Suprapubic skin (tissue), 4 donors: ENCODE measurements around the gene SPATC1L. TPM values are rescaled to one million over a fixed set of nuclear protein-coding genes. Genes with fewer than 3 reads are reported as not detected.

Source experiments
- DNase-seq, 2 donors: peaks; one replicate each; pipeline ENCODE4 v3.0.0-alpha.2; 2019; ENCODE audit warnings: low spot score in 2 of 2
- H3K27ac ChIP-seq: fragments of 200-600 bp; sonication (generic); one replicate; pipeline ENCODE4 v1.5.1; 2019
- H3K27me3 ChIP-seq: fragments of 200-600 bp; sonication (generic); one replicate; pipeline ENCODE4 v1.5.1; 2019
- H3K36me3 ChIP-seq: fragments of 200-600 bp; sonication (generic); one replicate; pipeline ENCODE4 v1.5.1; 2019
- H3K4me1 ChIP-seq: fragments of 200-600 bp; sonication (generic); one replicate; pipeline ENCODE4 v1.5.1; 2019
- H3K4me3 ChIP-seq: fragments of 200-600 bp; sonication (generic); one replicate; pipeline ENCODE4 v1.5.1; 2019; ENCODE audit warnings: mild to moderate bottlenecking
- H3K9me3 ChIP-seq: fragments of 200-600 bp; sonication (generic); one replicate; pipeline ENCODE4 v1.5.1; 2019
- CTCF ChIP-seq, 2 donors: fragments of 200-600 bp in 1 of 2; fragments of 450-650 bp in 1 of 2; sonication (generic) in 1 of 2; IDR thresholded peaks; one replicate each; pipeline ENCODE4 v1.5.1; 2016 to 2019; ENCODE audit warnings: antibody characterized with exemption in 2 of 2, mild to moderate bottlenecking in 1 of 2, moderate library complexity in 1 of 2
- EP300 ChIP-seq: sonication (generic); formaldehyde crosslinking; IDR thresholded peaks from one replicate; pipeline ENCODE4 v1.6.1; 2017; ENCODE audit warnings: antibody characterized with exemption
- POLR2A ChIP-seq, 2 donors: fragments of 450-650 bp; IDR thresholded peaks; one replicate each; pipeline ENCODE4 v1.6.1; 2017; ENCODE audit warnings: antibody characterized with exemption in 2 of 2, mild to moderate bottlenecking in 2 of 2, moderate library complexity in 2 of 2
- POLR2AphosphoS5 ChIP-seq, 3 donors: sonication (generic); formaldehyde crosslinking; IDR thresholded peaks; one replicate each; pipeline ENCODE4 v1.6.1; 2017; ENCODE audit warnings: antibody characterized with exemption in 3 of 3
- WGBS: methylation state at CpG from one replicate; pipeline ENCODE4 v1.1.5; 2018; 5-methylcytosine and 5-hydroxymethylcytosine counted together
- total RNA-seq, 4 donors: library from RNA; depleted of rRNA; stranded (reverse); fragments of >200 nt; gene quantifications; one replicate each; pipeline ENCODE4 v1.1.0, GENCODE V29; 2016

SPATC1L gene
- total RNA-seq, 4 donors from 2014 or later, result 2.5 to 15.0 (median 6.9) TPM

DNA sequence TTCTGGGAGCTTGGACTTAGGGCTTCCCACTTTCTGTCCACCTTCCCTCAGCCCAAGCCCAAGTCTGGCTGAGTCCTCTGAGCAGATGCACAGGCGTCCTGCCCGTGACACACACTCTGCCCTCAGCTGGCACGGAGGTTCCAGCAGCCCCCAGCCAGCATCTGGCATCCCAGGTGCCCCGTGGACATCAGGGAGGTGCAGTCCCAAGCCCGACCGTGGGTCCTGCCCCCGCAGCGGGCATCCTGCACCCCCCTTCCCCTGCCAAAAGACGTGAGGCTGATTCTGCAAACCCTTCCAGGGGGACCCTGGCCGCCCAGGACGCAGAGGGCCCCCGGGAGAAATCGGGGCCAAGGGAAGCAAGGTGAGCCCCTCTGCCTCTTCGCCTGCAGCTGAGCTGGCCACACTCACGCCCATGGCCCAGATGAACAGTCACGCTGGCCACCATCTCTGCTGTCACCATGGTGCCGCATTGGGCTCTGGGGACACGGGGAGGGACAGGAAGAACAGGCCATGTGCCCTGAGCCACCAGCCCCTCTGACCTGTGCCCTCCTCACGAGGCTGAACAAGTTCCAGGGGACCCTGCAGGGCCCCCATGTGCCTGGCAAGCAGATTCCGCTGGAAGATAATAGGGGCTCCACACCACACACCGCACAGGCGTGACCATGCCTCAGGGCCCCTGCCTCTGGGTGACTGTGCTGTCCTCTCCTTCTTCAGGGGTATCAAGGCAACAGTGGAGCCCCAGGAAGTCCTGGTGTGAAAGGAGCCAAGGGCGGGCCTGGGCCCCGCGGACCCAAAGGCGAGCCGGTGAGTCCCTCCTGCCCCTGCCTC, 65.7 kb downstream of the SPATC1L start:
- no peaks in the 10 kb centered on the region for H3K27me3 ChIP-seq
- H3K27ac ChIP-seq, result no peak overlapping the region
- TF ChIP-seq CTCF (IDR thresholded peaks at IDR 0.05) (no peak), POLR2A (IDR thresholded peaks at IDR 0.05) (no peak), POLR2AphosphoS5 (IDR thresholded peaks at IDR 0.05) (no peak)
- peak; percentile 60 to 76 for DNase-seq
- 86% methylated on average over 9 of the region's 27 CpGs for WGBS
- peaks cover 6% of the 10 kb centered on the region for H3K4me1 ChIP-seq
- no peak overlapping the region for H3K4me3 ChIP-seq
- no peaks in the 10 kb centered on the region for H3K9me3 ChIP-seq
- H3K36me3 ChIP-seq, result peaks cover 85% of the 10 kb centered on the region

GRCh38 chr21:46117586-46118315, 66.5 kb downstream of the SPATC1L start:
- peaks cover 87% of the 10 kb centered on the region for H3K36me3 ChIP-seq
- H3K4me1 ChIP-seq, result peaks cover 6% of the 10 kb centered on the region
- no peaks in the 10 kb centered on the region for H3K27me3 ChIP-seq
- no peaks in the 10 kb centered on the region for H3K9me3 ChIP-seq
- peak; percentile 57 to 77 for DNase-seq
- no peak for TF ChIP-seq EP300
- no peak for TF ChIP-seq POLR2A (IDR thresholded peaks at IDR 0.05)
- TF ChIP-seq POLR2AphosphoS5 (IDR thresholded peaks at IDR 0.05), result no peak
- no peak for TF ChIP-seq CTCF (IDR thresholded peaks at IDR 0.05)
- WGBS, result 88% methylated on average over 14 of the region's 29 CpGs
- no peak overlapping the region for H3K4me3 ChIP-seq
- H3K27ac ChIP-seq, result no peak overlapping the region

GRCh38 chr21:46116776-46117585, 67.3 kb downstream of the SPATC1L start:
- Histone ChIP-seq H3K4me3 (no peak overlapping the region), H3K27me3 (no peaks in the 10 kb centered on the region), H3K27ac (no peak overlapping the region), H3K4me1 (peaks cover 6% of the 10 kb centered on the region), H3K36me3 (peaks cover 89% of the 10 kb centered on the region), H3K9me3 (no peaks in the 10 kb centered on the region)
- WGBS, result 68% methylated on average over 15 of the region's 24 CpGs
- DNase-seq, result peak; percentile 56 to 75
- TF ChIP-seq POLR2A (IDR thresholded peaks at IDR 0.05) (no peak), POLR2AphosphoS5 (IDR thresholded peaks at IDR 0.05) (no peak), EP300 (no peak), CTCF (IDR thresholded peaks at IDR 0.05) (no peak)

DNA sequence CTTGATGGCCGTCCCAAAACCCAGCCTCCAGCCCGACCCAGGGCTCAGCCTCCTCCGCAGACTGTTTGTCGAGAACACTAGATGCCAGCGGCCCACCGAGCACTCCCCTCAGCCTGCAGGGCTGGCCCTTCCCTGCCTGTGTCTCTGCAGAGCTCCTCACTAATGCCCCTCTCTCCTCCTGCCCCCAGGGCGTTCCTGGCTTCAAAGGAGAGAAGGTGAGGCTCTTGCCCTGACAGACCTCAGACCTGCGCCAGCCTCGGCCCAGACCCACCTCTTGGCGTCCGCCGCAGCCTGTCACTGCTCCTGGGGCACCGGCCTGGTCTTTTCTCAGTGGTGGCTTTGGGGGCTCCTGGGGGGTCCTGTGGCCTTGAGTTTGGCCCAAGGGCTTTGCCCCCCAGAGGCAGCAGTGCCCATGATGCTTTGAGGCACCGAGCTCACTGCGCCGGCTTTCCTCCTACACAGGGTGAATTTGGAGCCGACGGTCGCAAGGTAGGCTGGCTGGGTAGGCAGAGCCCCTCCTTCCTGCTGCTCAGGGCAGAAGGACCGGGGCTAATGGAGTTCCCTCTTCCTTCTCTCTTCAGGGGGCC, 68.0 kb downstream of the SPATC1L start:
- peaks cover 6% of the 10 kb centered on the region for H3K4me1 ChIP-seq
- peaks cover 84% of the 10 kb centered on the region for H3K36me3 ChIP-seq
- H3K4me3 ChIP-seq, result no peak overlapping the region
- H3K27ac ChIP-seq, result no peak overlapping the region
- no peaks in the 10 kb centered on the region for H3K27me3 ChIP-seq
- 92% methylated on average over 12 of the region's 20 CpGs for WGBS
- TF ChIP-seq CTCF (IDR thresholded peaks at IDR 0.05) (no peak), EP300 (no peak), POLR2AphosphoS5 (IDR thresholded peaks at IDR 0.05) (no peak), POLR2A (IDR thresholded peaks at IDR 0.05) (no peak)
- H3K9me3 ChIP-seq, result no peaks in the 10 kb centered on the region
- DNase-seq, result peak; percentile 59 to 76
